H1 (cell line): ENCODE measurements around the gene SFTPA2. TPM values are rescaled to one million over a fixed set of nuclear protein-coding genes. Genes with fewer than 3 reads are reported as not detected.

Source experiments
- CTCF ChIA-PET: fragments of 300-600 bp; sonication (Branson Sonifier 250); formaldehyde crosslinking; loops from one replicate; lab custom pipeline; 2021; ENCODE audit not compliant: partially characterized antibody; lab: Charles Lee
- POLR2A ChIA-PET: fragments of 300-600 bp; sonication (Branson Sonifier 250); formaldehyde crosslinking; loops from one replicate; lab custom pipeline; 2021; ENCODE audit warnings: inconsistent platforms; ENCODE audit not compliant: partially characterized antibody; lab: Charles Lee
- DNase-seq, 2 experiments: peaks; one replicate each; pipeline versions ENCODE4 v3.0.0 to v3.0.0-alpha.2; 2010 to 2022; ENCODE audit warnings: low spot score in 2 of 2, low read depth in 1 of 2, mixed read lengths in 1 of 2
- FAIRE-seq: peaks from 2 replicates; lab custom pipeline; 2011; peaks lifted over from hg19 to GRCh38; lab: Jason Lieb, UNC
- H2AFZ ChIP-seq: 2 replicates; pipeline ENCODE4 v1.8.1; 2012; ENCODE audit warnings: low read length, inconsistent platforms
- H2AK5ac ChIP-seq: 2 replicates; pipeline ENCODE4 v1.6.1; 2013; ENCODE audit warnings: low read depth, low read length
- H2BK120ac ChIP-seq: replicated peaks from 2 replicates; pipeline ENCODE3; 2013; ENCODE audit warnings: low read depth, low read length, inconsistent platforms
- H2BK12ac ChIP-seq: 2 replicates; pipeline ENCODE4 v1.6.1; 2013; ENCODE audit warnings: low read depth, low read length
- H2BK15ac ChIP-seq: 2 replicates; pipeline ENCODE4 v1.6.1; 2013; ENCODE audit warnings: low read length
- H2BK20ac ChIP-seq: 2 replicates; pipeline ENCODE4 v1.6.1; 2013; ENCODE audit warnings: low read length
- H2BK5ac ChIP-seq: 2 replicates; pipeline ENCODE4 v1.6.1; 2013; ENCODE audit warnings: low read depth, low read length
- H3K14ac ChIP-seq: 2 replicates; pipeline ENCODE4 v1.6.1; 2013; ENCODE audit warnings: inconsistent platforms; ENCODE audit not compliant: insufficient read length
- H3K18ac ChIP-seq: 2 replicates; pipeline ENCODE4 v1.6.1; 2013; ENCODE audit warnings: low read length; ENCODE audit errors: extremely low read depth
- H3K23ac ChIP-seq: 2 replicates; pipeline ENCODE4 v1.6.1; 2013; ENCODE audit warnings: inconsistent platforms; ENCODE audit not compliant: insufficient read length
- H3K23me2 ChIP-seq: 2 replicates; pipeline ENCODE4 v1.6.1; 2013; ENCODE audit warnings: low read depth, low read length
- H3K27ac ChIP-seq: 2 replicates; pipeline ENCODE4 v1.6.1; 2011; ENCODE audit warnings: low read depth, low read length, inconsistent platforms
- H3K27me3 ChIP-seq, 4 experiments: replicated peaks in 1 of 4; 1 replicate in 1 of 4; 2 replicates in 3 of 4; pipeline versions ENCODE4 v1.6.1 to v1.8.1; 2011 to 2013; ENCODE audit warnings: low read length in 3 of 4, mild to moderate bottlenecking in 3 of 4, inconsistent platforms in 2 of 4, mixed read lengths in 2 of 4, moderate library complexity in 1 of 4; ENCODE audit not compliant: control insufficient read depth in 3 of 4, insufficient read depth in 3 of 4; ENCODE audit errors: extremely low read depth in 1 of 4
- H3K36me3 ChIP-seq, 4 experiments: 2 replicates each; pipeline versions ENCODE4 v1.6.1 to v1.8.1; 2011 to 2013; ENCODE audit warnings: mild to moderate bottlenecking in 4 of 4, low read length in 3 of 4, moderate library complexity in 2 of 4, control low read depth in 1 of 4, inconsistent platforms in 1 of 4; ENCODE audit not compliant: insufficient read depth in 4 of 4, control insufficient read depth in 2 of 4
- H3K4ac ChIP-seq: replicated peaks from 2 replicates; pipeline ENCODE3; 2013; ENCODE audit warnings: low read length, low read depth, mixed read lengths, inconsistent platforms; ENCODE audit not compliant: insufficient read length
- H3K4me1 ChIP-seq, 4 experiments: replicated peaks in 1 of 4; 1 replicate in 1 of 4; 2 replicates in 3 of 4; pipeline versions ENCODE4 v1.6.1 to v1.8.1; 2011 to 2013; ENCODE audit warnings: low read length in 3 of 4, inconsistent platforms in 2 of 4, mixed read lengths in 1 of 4; ENCODE audit not compliant: insufficient read depth in 4 of 4, control insufficient read depth in 3 of 4
- H3K4me2 ChIP-seq, 2 experiments: 2 replicates each; pipeline versions ENCODE4 v1.6.1 to v1.8.1; 2011 to 2013; ENCODE audit warnings: low read depth in 2 of 2, low read length in 2 of 2, control low read depth in 1 of 2, inconsistent platforms in 1 of 2, mild to moderate bottlenecking in 1 of 2; ENCODE audit not compliant: insufficient read depth in 1 of 2
- H3K4me3 ChIP-seq, 4 experiments: fragments of 200-600, 300-600 bp in 1 of 4; sonication (generic), shearing (Covaris generic), sonication (Bioruptor Twin) in 1 of 4; 2 replicates each; pipeline versions ENCODE4 v1.5.1 to v1.8.1; 2011 to 2016; ENCODE audit warnings: low read length in 4 of 4, low read depth in 3 of 4, control low read depth in 2 of 4, inconsistent platforms in 2 of 4, mild to moderate bottlenecking in 2 of 4, mixed read lengths in 1 of 4, moderate library complexity in 1 of 4; ENCODE audit not compliant: insufficient read depth in 2 of 4; ENCODE audit errors: extremely low read depth in 1 of 4
- H3K56ac ChIP-seq: replicated peaks from 2 replicates; pipeline ENCODE3; 2013; ENCODE audit warnings: low read depth, mild to moderate bottlenecking, mixed read lengths, low read length, inconsistent platforms; ENCODE audit not compliant: insufficient read length
- H3K79me1 ChIP-seq: 2 replicates; pipeline ENCODE4 v1.6.1; 2013; ENCODE audit warnings: low read depth, low read length, control low read depth
- H3K79me2 ChIP-seq, 2 experiments: 2 replicates each; pipeline versions ENCODE4 v1.6.1 to v1.8.1; 2012 to 2013; ENCODE audit warnings: low read length in 2 of 2, mild to moderate bottlenecking in 2 of 2, inconsistent platforms in 1 of 2; ENCODE audit not compliant: insufficient read depth in 2 of 2, control insufficient read depth in 1 of 2
- H3K9ac ChIP-seq, 4 experiments: replicated peaks in 1 of 4; 1 replicate in 1 of 4; 2 replicates in 3 of 4; pipeline versions ENCODE4 v1.6.1 to v1.8.1; 2011 to 2013; ENCODE audit warnings: low read depth in 3 of 4, low read length in 3 of 4, control low read depth in 2 of 4, mild to moderate bottlenecking in 2 of 4, moderate library complexity in 2 of 4, inconsistent platforms in 1 of 4; ENCODE audit errors: extremely low read depth in 1 of 4
- H3K9me3 ChIP-seq, 2 experiments: 2 replicates each; pipeline versions ENCODE4 v1.6.1 to v1.8.1; 2012 to 2013; ENCODE audit warnings: mild to moderate bottlenecking in 2 of 2, moderate library complexity in 2 of 2, control low read depth in 1 of 2, inconsistent platforms in 1 of 2, low read depth in 1 of 2, low read length in 1 of 2, mixed read lengths in 1 of 2; ENCODE audit not compliant: insufficient read depth in 2 of 2
- H4K20me1 ChIP-seq, 2 experiments: replicated peaks in 1 of 2; 2 replicates each; pipeline versions ENCODE3 to v1.8.1; 2011 to 2013; ENCODE audit warnings: inconsistent platforms in 2 of 2, low read length in 2 of 2, mild to moderate bottlenecking in 1 of 2; ENCODE audit not compliant: insufficient read depth in 2 of 2, control insufficient read depth in 1 of 2
- H4K5ac ChIP-seq: 2 replicates; pipeline ENCODE4 v1.6.1; 2013; ENCODE audit warnings: low read length, low read depth, mixed read lengths, inconsistent platforms; ENCODE audit not compliant: insufficient read length
- H4K8ac ChIP-seq: 2 replicates; pipeline ENCODE4 v1.8.0; 2013; ENCODE audit warnings: mild to moderate bottlenecking, moderate library complexity, low read length, inconsistent platforms; ENCODE audit not compliant: insufficient read depth; ENCODE audit errors: extremely low read depth
- H4K91ac ChIP-seq: replicated peaks from 2 replicates; pipeline ENCODE3; 2013; ENCODE audit warnings: low read length, mixed read lengths, inconsistent platforms; ENCODE audit not compliant: insufficient read length
- ATF2 ChIP-seq: IDR thresholded peaks from 2 replicates; pipeline ENCODE4 v1.6.1; 2012; ENCODE audit warnings: low read length, inconsistent platforms
- CHD2 ChIP-seq: IDR thresholded peaks from 2 replicates; pipeline ENCODE4 v1.6.1; 2012; ENCODE audit warnings: low read length, improper control_type of control experiment
- HDAC6 ChIP-seq: IDR thresholded peaks from one replicate; pipeline ENCODE4 v1.7.1; 2012; ENCODE audit warnings: low read depth, mild to moderate bottlenecking, inconsistent platforms, low read length, moderate library complexity
- JUND ChIP-seq: IDR thresholded peaks from 2 replicates; pipeline ENCODE4 v1.6.1; 2011; ENCODE audit warnings: mild to moderate bottlenecking, improper control_type of control experiment, low read length
- PHF8 ChIP-seq: fragments of 200-600 bp; sonication (generic); conservative IDR thresholded peaks from 2 replicates; pipeline ENCODE4 v1.7.1; 2012; ENCODE audit warnings: low read depth, mild to moderate bottlenecking, inconsistent platforms, low read length, moderate library complexity
- POLR2AphosphoS5 ChIP-seq: IDR thresholded peaks from 2 replicates; pipeline ENCODE4 v1.6.1; 2011; ENCODE audit warnings: low read depth, low read length
- RXRA ChIP-seq: IDR thresholded peaks from 2 replicates; pipeline ENCODE4 v1.6.1; 2011; ENCODE audit warnings: low read depth, mild to moderate bottlenecking, low read length, moderate library complexity; ENCODE audit not compliant: insufficient read depth
- YY1 ChIP-seq: IDR thresholded peaks from 2 replicates; pipeline ENCODE4 v1.6.1; 2011; ENCODE audit warnings: low read depth, mild to moderate bottlenecking, low read length
- WGBS, 2 experiments: shearing (Covaris generic) in 1 of 2; methylation state at CpG; one replicate each; pipeline versions ENCODE4 v1.1.6 to v1.1.7; 2013 to 2015; ENCODE audit warnings: low lambda C conversion rate in 2 of 2, mixed read lengths in 2 of 2, inconsistent platforms in 1 of 2, low coverage in 1 of 2, missing lambda C conversion rate in 1 of 2; ENCODE audit not compliant: insufficient replicate concordance in 2 of 2, insufficient coverage in 1 of 2, insufficient read length in 1 of 2; ENCODE audit errors: extremely low coverage in 1 of 2, missing lambda C conversion rate in 1 of 2; 5-methylcytosine and 5-hydroxymethylcytosine counted together
- long read RNA-seq, 2 experiments: library from RNA in 1 of 2; library from capped mRNA in 1 of 2; stranded (forward); transcript quantifications; one replicate each; pipeline ENCODE4 v2.0.0, GENCODE V29; 2021; ENCODE audit warnings: inconsistent platforms in 1 of 2
- polyA minus RNA-seq, 3 experiments: library from RNA; depleted of rRNA, polyadenylated mRNA; stranded (reverse); fragments of >200 nt; gene quantifications; 1 replicate in 2 of 3; 2 replicates in 1 of 3; pipeline ENCODE4 v1.2.3, GENCODE V29; 2011
- polyA plus RNA-seq, 7 experiments: library from polyadenylated mRNA; depleted of rRNA in 3 of 7; stranded (reverse) in 5 of 7; unstranded in 2 of 7; fragments of >200 nt in 5 of 7; fragments of 200-250 nt in 2 of 7; gene quantifications; 1 replicate in 5 of 7; 2 replicates in 1 of 7; 4 replicates in 1 of 7; pipeline versions ENCODE4 v1.2.1 to v1.2.3, GENCODE V29; 2011 to 2013; ENCODE audit warnings: missing spikeins in 2 of 7, mixed read lengths in 2 of 7
- total RNA-seq: library from RNA; stranded (reverse); fragmentation: NEBNext Ultra II Directional; extraction: Animal tissue kit (Norgen Biotek cat#: 25700); gene quantifications from 2 replicates; pipeline ENCODE4 v1.2.1, GENCODE V29; 2021

SFTPA2 gene
- total RNA-seq (not detected in 2 replicates), polyA plus RNA-seq (2011; rRNA removed) (not detected in 2 replicates), polyA minus RNA-seq (2011; rRNA and poly(A)+ RNA removed) (not detected in 2 replicates)
- not detected for polyA plus RNA-seq (2011; cell fraction: cytosol; rRNA removed)
- not detected for polyA plus RNA-seq (2011; cell fraction: nucleus; rRNA removed)
- polyA plus RNA-seq (2012, experiment 1 of 2): not detected in 4 replicates
- not detected for polyA plus RNA-seq (2012, experiment 2 of 2)
- not detected for polyA plus RNA-seq (2013, experiment 1 of 2)
- polyA plus RNA-seq (2013, experiment 2 of 2): not detected
- polyA minus RNA-seq (2011; cell fraction: cytosol; rRNA and poly(A)+ RNA removed): not detected
- polyA minus RNA-seq (2011; cell fraction: nucleus; rRNA and poly(A)+ RNA removed): not detected
- long read RNA-seq, experiment 1: 0 reads
- long read RNA-seq, experiment 2: 0 reads

DNA sequence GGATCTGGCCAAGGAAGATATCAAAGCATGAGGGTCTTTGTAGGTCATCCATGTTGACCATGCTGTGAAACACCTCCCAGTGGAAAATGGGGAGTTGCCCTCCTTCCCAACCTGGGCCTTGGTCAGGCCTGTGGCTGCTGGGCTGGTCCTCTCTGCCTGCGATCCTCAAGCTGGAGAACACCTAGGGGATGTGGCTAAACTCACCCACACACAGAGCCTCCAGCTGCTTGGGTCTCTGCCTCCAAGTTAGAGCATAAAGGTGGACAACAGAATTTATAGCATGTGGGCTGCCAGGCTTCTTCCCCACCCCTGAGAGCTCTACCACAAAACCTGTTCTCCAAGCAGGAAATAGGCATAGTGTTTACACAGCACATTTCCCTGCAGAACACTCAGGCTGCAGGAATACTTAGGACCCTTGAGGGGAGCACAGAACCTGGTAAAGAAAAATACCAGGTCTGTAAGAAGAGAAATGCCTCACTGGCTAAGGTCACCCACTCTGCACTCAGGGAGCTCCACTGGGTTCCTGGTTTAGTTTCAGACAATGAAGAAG is at the start of gene SFTPA2:
SFTPA2 (minus strand) TSS at position 248 of the 550 bp plus-strand sequence. CDS start 924 bp downstream, outside the sequence.
- no peak within 1 kb of the TSS for H2BK12ac ChIP-seq
- no peak within 1 kb of the TSS for H3K4me3 ChIP-seq
- no peak within 1 kb of the TSS for H3K18ac ChIP-seq
- no peak within 1 kb of the TSS for H3K9ac ChIP-seq
- H3K4me1 ChIP-seq: peaks cover 0 to 2% (median 0%) of the 10 kb centered on the region in 4 experiments; a peak in 1 of 7 replicates
- H2BK15ac ChIP-seq: no peak within 1 kb of the TSS
- H2BK120ac ChIP-seq: no peak within 1 kb of the TSS
- H4K91ac ChIP-seq: no peak within 1 kb of the TSS
- FAIRE-seq: no peak
- no peaks in the 10 kb centered on the region for H3K23me2 ChIP-seq
- H3K79me2 ChIP-seq: no peaks in the 10 kb centered on the region
- DNase-seq: no peak
- H3K14ac ChIP-seq: no peak within 1 kb of the TSS
- POLR2A ChIA-PET: no interaction called here
- H3K23ac ChIP-seq: no peak within 1 kb of the TSS
- peaks cover 0 to 3% (median 1%) of the 10 kb centered on the region in 4 experiments; a peak in 2 of 7 replicates for H3K27me3 ChIP-seq
- H4K20me1 ChIP-seq: no peaks in the 10 kb centered on the region
- H4K8ac ChIP-seq: no peak within 1 kb of the TSS; the same call in 1 of the 2 replicates
- H4K5ac ChIP-seq: no peak within 1 kb of the TSS
- H3K56ac ChIP-seq: no peak within 1 kb of the TSS
- no peak within 1 kb of the TSS for H3K27ac ChIP-seq
- H3K4me2 ChIP-seq: no peak within 1 kb of the TSS
- no peaks in the 10 kb centered on the region for H3K79me1 ChIP-seq
- no peak within 1 kb of the TSS for H2AFZ ChIP-seq
- no peak for TF ChIP-seq JUND
- TF ChIP-seq ATF2: no peak
- no peak for TF ChIP-seq YY1
- no peak for TF ChIP-seq PHF8
- TF ChIP-seq CHD2: no peak
- TF ChIP-seq RXRA: no peak
- no peak for TF ChIP-seq HDAC6
- no peak for TF ChIP-seq POLR2AphosphoS5
- TF ChIP-seq, all 59 proteins: peak for 0
- no peaks in the 10 kb centered on the region for H3K36me3 ChIP-seq
- no peak within 1 kb of the TSS for H2BK20ac ChIP-seq
- H2AK5ac ChIP-seq: no peak within 1 kb of the TSS
- no peaks in the 10 kb centered on the region for H3K9me3 ChIP-seq
- H2BK5ac ChIP-seq: no peak within 1 kb of the TSS
- WGBS, 2 experiments: 82% methylated on average over 1 of the region's 1 CpG; no CpG with 5 or more reads in 1 of the 2 experiments
- H3K4ac ChIP-seq: no peak within 1 kb of the TSS
- CTCF ChIA-PET: interaction anchor here (0.6 to 1.8 kb wide), 7 partner anchors 11 to 488 kb away, joined by 3 to 8 read pairs (median 3); no protein-coding TSS in a partner anchor
